PFSK-1 (cell line): ENCODE results near the gene TXLNB.

Experiments used
- FOXP2 ChIP-seq: optimal IDR thresholded peaks from 2 replicates; pipeline ENCODE3; 2011; ENCODE audit warnings: borderline replicate concordance, control low read depth, inconsistent platforms; ENCODE audit not compliant: insufficient read depth; ENCODE audit errors: extremely low read length, extremely low read depth
- POLR2AphosphoS5 ChIP-seq: IDR thresholded peaks from 2 replicates; pipeline ENCODE4 v1.6.1; 2012; ENCODE audit warnings: low read depth, mild to moderate bottlenecking, control low read depth, low read length, moderate library complexity
- SIN3A ChIP-seq: IDR thresholded peaks from 2 replicates; pipeline ENCODE4 v1.6.1; 2012; ENCODE audit warnings: mild to moderate bottlenecking, low read length, moderate library complexity, borderline replicate concordance; ENCODE audit not compliant: insufficient read depth
- TAF1 ChIP-seq: IDR thresholded peaks from 2 replicates; pipeline ENCODE4 v1.6.1; 2012; ENCODE audit warnings: low read length, control low read depth, borderline replicate concordance; ENCODE audit not compliant: insufficient read depth
- TF ChIP-seq, protein P1 (sequence below), 2 experiments: IDR thresholded peaks; 2 replicates each; pipeline versions ENCODE4 v1.6.1 to v1.8.0; 2011 to 2012; ENCODE audit warnings: low read depth in 2 of 2, low read length in 2 of 2, control low read depth in 1 of 2, inconsistent platforms in 1 of 2, mild to moderate bottlenecking in 1 of 2, moderate library complexity in 1 of 2; ENCODE audit not compliant: insufficient read depth in 1 of 2

TXLNB gene

DNA sequence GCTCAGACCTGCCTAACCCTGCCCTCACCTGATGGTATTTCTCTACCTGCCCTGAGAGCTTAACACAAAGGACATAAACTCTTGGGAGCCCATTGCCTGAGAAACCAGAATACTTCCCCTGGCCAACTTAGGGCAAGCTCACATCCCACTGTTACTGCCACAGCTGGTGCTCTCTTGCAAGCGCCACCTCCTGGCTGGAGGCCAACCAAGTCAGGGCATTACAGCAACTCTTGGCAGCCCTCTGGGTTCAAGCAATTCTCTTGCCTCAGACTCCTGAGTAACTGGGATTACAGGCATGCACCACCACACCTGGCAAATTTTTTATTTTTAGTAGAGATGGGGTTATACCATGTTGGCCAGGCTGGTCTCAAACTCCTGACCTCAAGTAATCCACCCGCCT lies 86.8 kb downstream of the TXLNB start:
- TF ChIP-seq TAF1 (no peak), SIN3A (no peak), FOXP2 (no peak), POLR2AphosphoS5 (no peak)
- TF ChIP-seq, protein P1, sequence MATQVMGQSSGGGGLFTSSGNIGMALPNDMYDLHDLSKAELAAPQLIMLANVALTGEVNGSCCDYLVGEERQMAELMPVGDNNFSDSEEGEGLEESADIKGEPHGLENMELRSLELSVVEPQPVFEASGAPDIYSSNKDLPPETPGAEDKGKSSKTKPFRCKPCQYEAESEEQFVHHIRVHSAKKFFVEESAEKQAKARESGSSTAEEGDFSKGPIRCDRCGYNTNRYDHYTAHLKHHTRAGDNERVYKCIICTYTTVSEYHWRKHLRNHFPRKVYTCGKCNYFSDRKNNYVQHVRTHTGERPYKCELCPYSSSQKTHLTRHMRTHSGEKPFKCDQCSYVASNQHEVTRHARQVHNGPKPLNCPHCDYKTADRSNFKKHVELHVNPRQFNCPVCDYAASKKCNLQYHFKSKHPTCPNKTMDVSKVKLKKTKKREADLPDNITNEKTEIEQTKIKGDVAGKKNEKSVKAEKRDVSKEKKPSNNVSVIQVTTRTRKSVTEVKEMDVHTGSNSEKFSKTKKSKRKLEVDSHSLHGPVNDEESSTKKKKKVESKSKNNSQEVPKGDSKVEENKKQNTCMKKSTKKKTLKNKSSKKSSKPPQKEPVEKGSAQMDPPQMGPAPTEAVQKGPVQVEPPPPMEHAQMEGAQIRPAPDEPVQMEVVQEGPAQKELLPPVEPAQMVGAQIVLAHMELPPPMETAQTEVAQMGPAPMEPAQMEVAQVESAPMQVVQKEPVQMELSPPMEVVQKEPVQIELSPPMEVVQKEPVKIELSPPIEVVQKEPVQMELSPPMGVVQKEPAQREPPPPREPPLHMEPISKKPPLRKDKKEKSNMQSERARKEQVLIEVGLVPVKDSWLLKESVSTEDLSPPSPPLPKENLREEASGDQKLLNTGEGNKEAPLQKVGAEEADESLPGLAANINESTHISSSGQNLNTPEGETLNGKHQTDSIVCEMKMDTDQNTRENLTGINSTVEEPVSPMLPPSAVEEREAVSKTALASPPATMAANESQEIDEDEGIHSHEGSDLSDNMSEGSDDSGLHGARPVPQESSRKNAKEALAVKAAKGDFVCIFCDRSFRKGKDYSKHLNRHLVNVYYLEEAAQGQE (IDR thresholded peaks at IDR 0.05; ENCODE audit: insufficient read depth in 1 of 2, low read depth in 2 of 2, low read length in 2 of 2): no peak

DNA sequence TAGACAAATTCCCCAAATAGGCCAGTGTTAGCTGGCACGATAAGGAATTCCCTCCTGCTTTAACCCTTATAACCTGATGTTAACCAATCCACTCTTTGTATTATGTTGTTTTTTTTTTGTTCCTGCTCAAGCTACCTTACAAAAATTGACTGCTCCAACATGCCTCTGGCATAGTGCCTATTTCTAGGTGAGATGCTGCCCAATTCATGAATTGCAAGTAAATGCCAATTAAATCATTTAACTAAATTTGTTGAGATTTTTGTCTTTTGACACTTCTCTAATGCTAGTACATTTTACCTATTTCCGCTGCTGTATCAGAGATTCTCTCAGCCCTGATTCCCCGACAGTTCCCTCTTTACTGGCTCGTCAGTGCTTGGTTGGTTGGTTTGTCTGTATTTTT lies 90.4 kb downstream of the TXLNB start:
- no peak for TF ChIP-seq FOXP2
- TF ChIP-seq POLR2AphosphoS5: no peak
- no peak for TF ChIP-seq TAF1
- TF ChIP-seq SIN3A: no peak
- TF ChIP-seq, protein P1 (IDR thresholded peaks at IDR 0.05; ENCODE audit: insufficient read depth in 1 of 2, low read depth in 2 of 2, low read length in 2 of 2): no peak

DNA sequence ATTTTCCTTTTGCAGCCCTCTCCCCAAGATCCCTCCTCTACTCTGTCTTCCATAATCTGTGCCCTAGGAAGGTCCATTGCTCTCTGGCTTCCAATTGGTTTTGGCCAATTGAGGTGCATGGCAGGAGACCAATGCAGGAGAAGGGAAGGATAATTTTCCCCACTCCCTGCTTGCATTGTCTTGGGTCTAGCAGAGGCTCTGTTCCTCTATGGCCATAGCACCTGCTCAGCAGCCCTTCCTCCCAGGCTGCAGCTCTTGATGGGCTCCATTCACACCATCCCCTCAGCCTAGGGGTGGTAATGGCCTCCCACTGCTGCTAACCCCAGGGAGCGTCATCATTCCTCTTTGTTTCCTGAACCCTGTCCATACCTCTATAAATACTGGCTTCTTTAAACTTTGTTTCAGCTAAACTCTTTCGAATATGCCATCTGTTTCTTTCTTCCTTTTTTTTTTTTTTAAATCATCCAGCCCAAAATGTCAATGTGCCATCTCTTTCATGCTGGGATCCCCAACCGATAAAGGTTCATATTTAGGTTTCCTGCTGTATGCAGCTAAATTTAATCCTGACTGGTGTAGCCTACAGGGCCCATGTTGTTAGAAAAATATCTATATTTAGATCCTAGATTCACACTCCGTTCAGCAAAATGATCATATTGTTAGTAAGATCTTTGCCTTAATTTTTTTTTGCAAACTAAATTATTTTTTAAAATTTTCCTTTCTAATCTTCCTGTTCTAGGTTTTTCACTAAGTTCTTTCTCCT lies 93.1 kb downstream of the TXLNB start:
- TF ChIP-seq, protein P1 (IDR thresholded peaks at IDR 0.05; ENCODE audit: insufficient read depth in 1 of 2, low read depth in 2 of 2, low read length in 2 of 2): no peak
- TF ChIP-seq TAF1: no peak
- no peak for TF ChIP-seq SIN3A
- TF ChIP-seq FOXP2: no peak
- no peak for TF ChIP-seq POLR2AphosphoS5

DNA sequence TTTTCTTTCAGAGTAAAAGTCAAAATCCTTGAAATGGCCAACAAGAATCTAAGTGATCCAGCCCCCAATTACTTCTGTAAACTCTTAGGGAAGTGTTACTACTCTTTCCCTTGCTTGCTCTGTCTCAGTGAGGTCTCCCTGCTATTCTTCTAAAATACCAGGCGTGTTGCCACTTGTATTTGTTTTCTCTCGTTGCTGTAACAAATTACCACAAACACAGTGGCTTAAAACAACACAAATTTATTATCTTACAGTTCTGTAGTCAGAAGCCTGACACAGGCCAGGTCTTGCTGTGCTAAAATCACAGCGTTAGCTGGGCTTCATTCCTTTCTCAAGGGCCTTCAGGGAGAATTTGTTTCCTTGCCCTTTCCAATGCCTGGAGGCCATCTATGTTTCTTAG lies 97.1 kb downstream of the TXLNB start:
- TF ChIP-seq, protein P1 (IDR thresholded peaks at IDR 0.05; ENCODE audit: insufficient read depth in 1 of 2, low read depth in 2 of 2, low read length in 2 of 2): no peak
- TF ChIP-seq TAF1 (no peak), FOXP2 (no peak), POLR2AphosphoS5 (no peak), SIN3A (no peak)
